Parathyroid adenoma (tissue), 2 donors: ENCODE data around the gene VAT1L.
"Not testable (repeated sequence)": the region's sequence is repeated elsewhere in the genome, so short reads cannot be mapped to it uniquely, and the experiment has no call there.

Experiments used
- H2AFZ ChIP-seq: fragments of 300-600 bp; sonication (generic); one replicate; pipeline ENCODE4 v1.7.0; 2017; ENCODE audit warnings: antibody characterized with exemption, mild to moderate bottlenecking
- H3K27ac ChIP-seq: fragments of 300-600 bp; sonication (generic); one replicate; pipeline ENCODE4 v1.7.0; 2017
- H3K27me3 ChIP-seq: fragments of 300-600 bp; sonication (generic); one replicate; pipeline ENCODE4 v1.7.0; 2017; ENCODE audit warnings: low read length; ENCODE audit not compliant: control insufficient read depth, insufficient read depth
- H3K36me3 ChIP-seq: fragments of 300-600 bp; sonication (generic); one replicate; pipeline ENCODE4 v1.7.0; 2017; ENCODE audit warnings: low read length; ENCODE audit not compliant: control insufficient read depth, insufficient read depth
- H3K4me1 ChIP-seq: fragments of 300-600 bp; sonication (generic); one replicate; pipeline ENCODE4 v1.7.0; 2017; ENCODE audit warnings: control low read depth
- H3K4me2 ChIP-seq: fragments of 300-600 bp; sonication (generic); one replicate; pipeline ENCODE4 v1.7.0; 2017; ENCODE audit warnings: low read length
- H3K4me3 ChIP-seq: fragments of 300-600 bp; sonication (generic); one replicate; pipeline ENCODE4 v1.7.0; 2017; ENCODE audit warnings: low read depth, low read length
- H3K79me2 ChIP-seq: fragments of 300-600 bp; sonication (generic); one replicate; pipeline ENCODE4 v1.7.0; 2017; ENCODE audit warnings: control low read depth
- H3K9ac ChIP-seq: fragments of 300-600 bp; sonication (generic); one replicate; pipeline ENCODE4 v1.7.0; 2017; ENCODE audit warnings: mild to moderate bottlenecking
- H3K9me3 ChIP-seq: fragments of 300-600 bp; sonication (generic); one replicate; pipeline ENCODE4 v1.7.0; 2017; ENCODE audit warnings: low read length; ENCODE audit not compliant: control insufficient read depth
- TF ChIP-seq, protein P1 (sequence below): fragments of 300-600 bp; sonication (generic); IDR thresholded peaks from one replicate; pipeline ENCODE4 v1.7.0; 2017; ENCODE audit warnings: antibody characterized with exemption, mild to moderate bottlenecking
- donor health status: primary hyperparathyroidism.

Gene VAT1L

DNA sequence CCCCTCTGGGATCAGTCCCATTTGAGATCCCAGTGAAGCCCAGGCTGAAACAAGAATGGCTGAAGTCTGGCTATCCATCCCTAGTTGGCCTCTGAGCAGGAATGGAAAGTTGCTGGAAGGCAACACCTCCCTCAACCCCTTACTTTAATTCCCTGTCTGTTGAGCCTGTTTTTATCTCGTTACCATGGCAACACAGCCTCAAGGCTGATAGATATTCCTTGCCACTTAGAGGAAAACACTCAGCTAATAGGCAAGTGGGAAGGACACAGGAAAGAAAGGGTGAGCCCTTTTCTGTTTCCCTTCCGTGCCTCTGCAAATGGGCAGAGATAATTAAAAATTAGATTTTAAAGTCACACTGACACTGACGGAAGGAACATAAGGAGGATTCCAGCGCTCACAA lies 158.5 kb downstream of the VAT1L start:
- Histone ChIP-seq H2AFZ (no peak overlapping the region), H3K36me3 (no peaks in the 10 kb centered on the region), H3K9ac (no peak overlapping the region), H3K4me3 (no peak overlapping the region), H3K9me3 (no peaks in the 10 kb centered on the region), H3K4me1 (no peaks in the 10 kb centered on the region), H3K27ac (no peak overlapping the region), H3K79me2 (no peaks in the 10 kb centered on the region), H3K27me3 (no peaks in the 10 kb centered on the region), H3K4me2 (no peak overlapping the region)
- TF ChIP-seq, protein P1, sequence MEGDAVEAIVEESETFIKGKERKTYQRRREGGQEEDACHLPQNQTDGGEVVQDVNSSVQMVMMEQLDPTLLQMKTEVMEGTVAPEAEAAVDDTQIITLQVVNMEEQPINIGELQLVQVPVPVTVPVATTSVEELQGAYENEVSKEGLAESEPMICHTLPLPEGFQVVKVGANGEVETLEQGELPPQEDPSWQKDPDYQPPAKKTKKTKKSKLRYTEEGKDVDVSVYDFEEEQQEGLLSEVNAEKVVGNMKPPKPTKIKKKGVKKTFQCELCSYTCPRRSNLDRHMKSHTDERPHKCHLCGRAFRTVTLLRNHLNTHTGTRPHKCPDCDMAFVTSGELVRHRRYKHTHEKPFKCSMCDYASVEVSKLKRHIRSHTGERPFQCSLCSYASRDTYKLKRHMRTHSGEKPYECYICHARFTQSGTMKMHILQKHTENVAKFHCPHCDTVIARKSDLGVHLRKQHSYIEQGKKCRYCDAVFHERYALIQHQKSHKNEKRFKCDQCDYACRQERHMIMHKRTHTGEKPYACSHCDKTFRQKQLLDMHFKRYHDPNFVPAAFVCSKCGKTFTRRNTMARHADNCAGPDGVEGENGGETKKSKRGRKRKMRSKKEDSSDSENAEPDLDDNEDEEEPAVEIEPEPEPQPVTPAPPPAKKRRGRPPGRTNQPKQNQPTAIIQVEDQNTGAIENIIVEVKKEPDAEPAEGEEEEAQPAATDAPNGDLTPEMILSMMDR = no peak

DNA sequence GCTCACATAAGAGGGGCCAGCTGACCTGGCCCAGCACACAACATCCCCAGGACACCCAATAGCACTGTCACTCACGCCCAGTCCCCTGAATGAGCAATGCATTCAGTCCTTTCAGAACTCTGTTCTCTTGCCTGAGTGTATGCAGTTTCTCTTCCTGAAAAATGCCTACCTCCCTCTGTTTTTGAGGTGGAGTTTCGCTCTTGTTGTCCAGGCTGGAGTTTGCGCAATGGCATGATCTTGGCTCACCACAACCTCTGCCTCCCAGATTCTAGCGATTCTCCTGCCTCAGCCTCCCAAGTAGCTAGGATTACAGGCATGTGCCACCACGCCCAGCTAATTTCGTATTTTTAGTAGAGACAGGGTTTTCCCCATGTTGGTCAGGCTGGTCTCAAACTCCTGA lies 159.2 kb downstream of the VAT1L start:
- not testable (repeated sequence) for H3K27ac ChIP-seq, H3K4me2 ChIP-seq, H3K4me3 ChIP-seq, H2AFZ ChIP-seq, H3K27me3 ChIP-seq, H3K9me3 ChIP-seq, H3K9ac ChIP-seq, H3K4me1 ChIP-seq, H3K36me3 ChIP-seq, H3K79me2 ChIP-seq

DNA sequence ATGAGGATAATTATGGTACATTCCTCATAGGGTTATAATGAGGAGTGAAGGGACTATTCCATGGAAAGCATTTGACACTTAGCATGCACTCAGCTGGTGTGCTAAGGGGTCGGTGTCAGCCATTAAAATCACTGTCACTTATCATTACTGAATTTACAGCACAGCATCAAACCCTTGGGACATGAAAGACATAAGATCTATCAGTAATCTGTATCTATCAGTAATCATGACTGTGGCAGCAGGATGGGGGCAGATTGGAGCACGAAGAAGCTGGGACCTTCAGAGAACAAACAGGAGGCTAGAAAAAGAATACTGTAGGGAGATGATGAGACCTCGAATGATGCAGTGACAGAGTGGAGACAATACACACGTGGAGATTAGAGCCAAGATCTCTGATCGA lies 160.5 kb downstream of the VAT1L start:
- H3K36me3 ChIP-seq = no peaks in the 10 kb centered on the region
- no peak overlapping the region for H3K4me2 ChIP-seq
- no peak overlapping the region for H3K27ac ChIP-seq
- H3K9me3 ChIP-seq = no peaks in the 10 kb centered on the region
- no peak overlapping the region for H3K9ac ChIP-seq
- H2AFZ ChIP-seq = no peak overlapping the region
- H3K27me3 ChIP-seq = no peaks in the 10 kb centered on the region
- TF ChIP-seq, protein P1 = no peak
- no peaks in the 10 kb centered on the region for H3K79me2 ChIP-seq
- no peak overlapping the region for H3K4me3 ChIP-seq
- no peaks in the 10 kb centered on the region for H3K4me1 ChIP-seq

DNA sequence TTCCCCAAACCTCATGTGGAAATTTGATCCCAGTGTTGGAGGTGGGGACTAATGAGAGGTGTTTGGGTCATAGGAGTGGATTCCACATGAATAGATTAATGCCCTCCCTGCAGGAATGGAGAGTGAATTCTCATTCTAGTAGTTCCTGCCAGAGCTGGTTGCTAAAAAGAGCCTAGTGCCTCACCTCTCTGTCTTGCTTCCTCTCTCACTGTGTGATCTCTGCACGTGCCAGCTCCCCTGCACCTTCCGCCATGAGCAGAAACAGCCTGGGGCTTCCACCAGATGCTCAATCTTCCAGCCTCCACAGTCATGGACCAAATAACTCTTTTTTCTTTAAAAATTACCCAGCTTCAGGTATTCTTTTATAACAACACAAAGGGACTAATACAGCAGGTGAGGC lies 161.1 kb downstream of the VAT1L start:
- H3K9me3 ChIP-seq = no peaks in the 10 kb centered on the region
- no peak overlapping the region for H3K4me3 ChIP-seq
- no peaks in the 10 kb centered on the region for H3K4me1 ChIP-seq
- H3K79me2 ChIP-seq = no peaks in the 10 kb centered on the region
- no peaks in the 10 kb centered on the region for H3K27me3 ChIP-seq
- no peak overlapping the region for H3K9ac ChIP-seq
- H3K4me2 ChIP-seq = no peak overlapping the region
- no peak overlapping the region for H2AFZ ChIP-seq
- TF ChIP-seq, protein P1 = no peak
- no peaks in the 10 kb centered on the region for H3K36me3 ChIP-seq
- H3K27ac ChIP-seq = no peak overlapping the region

DNA sequence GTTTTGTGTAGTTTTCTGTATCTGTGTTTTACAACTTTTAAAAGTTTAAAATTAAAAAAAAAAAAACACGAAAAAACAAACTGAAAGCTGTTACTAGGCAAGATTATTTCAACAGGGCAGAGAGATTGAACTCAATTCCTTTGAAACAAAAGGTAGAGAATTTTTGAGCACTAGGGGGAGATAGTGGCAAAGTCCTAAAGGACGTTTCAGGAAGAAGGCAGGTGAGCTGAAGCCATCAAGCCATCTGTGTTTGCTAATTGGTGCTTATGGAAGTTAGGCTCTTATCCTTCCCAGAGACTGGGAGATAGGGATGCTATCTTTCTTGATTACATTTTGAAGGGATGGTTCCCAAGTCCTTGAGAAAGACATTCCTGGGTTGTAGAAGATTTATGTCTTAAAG lies 163.4 kb downstream of the VAT1L start:
- H3K27me3 ChIP-seq = no peaks in the 10 kb centered on the region
- TF ChIP-seq, protein P1 = peak; percentile 23
- no peaks in the 10 kb centered on the region for H3K36me3 ChIP-seq

More for the DNA sequence above, 163.4 kb downstream of the VAT1L start:
- no peak overlapping the region for H2AFZ ChIP-seq
- no peak overlapping the region for H3K4me2 ChIP-seq
- no peaks in the 10 kb centered on the region for H3K4me1 ChIP-seq
- no peaks in the 10 kb centered on the region for H3K9me3 ChIP-seq
- no peak overlapping the region for H3K9ac ChIP-seq
- H3K4me3 ChIP-seq = no peak overlapping the region
- no peaks in the 10 kb centered on the region for H3K79me2 ChIP-seq
- no peak overlapping the region for H3K27ac ChIP-seq
